ENCODE results near the gene MCC.

DNA sequence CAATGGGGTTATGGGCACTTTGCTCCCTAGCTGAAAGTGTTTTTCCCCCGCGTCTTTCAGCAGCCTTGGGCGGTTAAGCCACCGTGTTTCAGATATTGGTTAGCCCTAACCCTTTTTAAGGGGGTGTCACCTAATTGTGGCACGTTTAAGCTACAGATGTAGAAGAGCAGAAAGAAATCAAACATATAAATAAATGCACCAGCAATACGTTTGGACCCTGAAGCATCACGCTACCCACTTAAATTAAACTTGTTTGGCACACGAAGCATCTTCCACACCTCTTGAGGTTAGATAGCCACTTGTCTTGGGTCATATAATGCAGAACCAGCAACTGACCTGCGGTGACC, 26.0 kb upstream of the MCC start:
- TF ChIP-seq, protein P1, sequence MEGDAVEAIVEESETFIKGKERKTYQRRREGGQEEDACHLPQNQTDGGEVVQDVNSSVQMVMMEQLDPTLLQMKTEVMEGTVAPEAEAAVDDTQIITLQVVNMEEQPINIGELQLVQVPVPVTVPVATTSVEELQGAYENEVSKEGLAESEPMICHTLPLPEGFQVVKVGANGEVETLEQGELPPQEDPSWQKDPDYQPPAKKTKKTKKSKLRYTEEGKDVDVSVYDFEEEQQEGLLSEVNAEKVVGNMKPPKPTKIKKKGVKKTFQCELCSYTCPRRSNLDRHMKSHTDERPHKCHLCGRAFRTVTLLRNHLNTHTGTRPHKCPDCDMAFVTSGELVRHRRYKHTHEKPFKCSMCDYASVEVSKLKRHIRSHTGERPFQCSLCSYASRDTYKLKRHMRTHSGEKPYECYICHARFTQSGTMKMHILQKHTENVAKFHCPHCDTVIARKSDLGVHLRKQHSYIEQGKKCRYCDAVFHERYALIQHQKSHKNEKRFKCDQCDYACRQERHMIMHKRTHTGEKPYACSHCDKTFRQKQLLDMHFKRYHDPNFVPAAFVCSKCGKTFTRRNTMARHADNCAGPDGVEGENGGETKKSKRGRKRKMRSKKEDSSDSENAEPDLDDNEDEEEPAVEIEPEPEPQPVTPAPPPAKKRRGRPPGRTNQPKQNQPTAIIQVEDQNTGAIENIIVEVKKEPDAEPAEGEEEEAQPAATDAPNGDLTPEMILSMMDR (conservative IDR thresholded peaks at IDR 0.05 in 1 of 2, IDR thresholded peaks at IDR 0.05 in 1 of 2; ENCODE audit: extremely low read depth in 1 of 2, insufficient read depth in 1 of 2, low read depth in 1 of 2, low read length in 2 of 2) = no peak
- TF ChIP-seq EZH2 (IDR thresholded peaks at IDR 0.05; ENCODE audit: borderline replicate concordance, low read length) = no peak
